Nephron (organoid): Measurements from ENCODE around the gene HPF1.

Source experiments
- H3K27ac Mint-ChIP-seq, 3 experiments: 2 replicates each; pipeline ENCODE4 v1.8.0; 2020; ENCODE audit warnings: mixed read lengths in 3 of 3, mild to moderate bottlenecking in 2 of 3, moderate library complexity in 1 of 3
- H3K27me3 Mint-ChIP-seq: 2 replicates; pipeline ENCODE4 v1.8.0; 2021; ENCODE audit warnings: low read depth, mild to moderate bottlenecking, moderate library complexity, mixed read lengths
- H3K36me3 Mint-ChIP-seq: 2 replicates; pipeline ENCODE4 v1.8.0; 2020; ENCODE audit warnings: low read depth, mixed read lengths
- H3K4me1 Mint-ChIP-seq: 2 replicates; pipeline ENCODE4 v1.8.0; 2020; ENCODE audit warnings: mixed read lengths
- H3K4me3 Mint-ChIP-seq, 3 experiments: 2 replicates each; pipeline ENCODE4 v1.8.0; 2020; ENCODE audit warnings: mild to moderate bottlenecking in 3 of 3, mixed read lengths in 3 of 3, moderate library complexity in 2 of 3
- H3K9me3 Mint-ChIP-seq: 2 replicates; pipeline ENCODE4 v1.8.0; 2020; ENCODE audit warnings: mixed read lengths
- CTCF ChIP-seq, 3 experiments: fragments of 200-600 bp; sonication (generic); IDR thresholded peaks; one replicate each; pipeline ENCODE4 v1.5.0; 2021; ENCODE audit warnings: antibody characterized with exemption in 3 of 3; ENCODE audit not compliant: unreplicated experiment in 3 of 3

Gene HPF1

GRCh38 chr4:169707958-169708643, 49.6 kb downstream of the HPF1 start:
- peaks cover 38% of the 10 kb centered on the region for H3K36me3 Mint-ChIP-seq
- H3K9me3 Mint-ChIP-seq, result no peaks in the 10 kb centered on the region
- H3K27me3 Mint-ChIP-seq, result no peaks in the 10 kb centered on the region
- H3K4me3 Mint-ChIP-seq, result no peak overlapping the region
- H3K4me1 Mint-ChIP-seq, result no peaks in the 10 kb centered on the region
- H3K27ac Mint-ChIP-seq, result no peak overlapping the region
- no peak for TF ChIP-seq CTCF (IDR thresholded peaks at IDR 0.05; ENCODE audit: unreplicated experiment in 3 of 3)

DNA sequence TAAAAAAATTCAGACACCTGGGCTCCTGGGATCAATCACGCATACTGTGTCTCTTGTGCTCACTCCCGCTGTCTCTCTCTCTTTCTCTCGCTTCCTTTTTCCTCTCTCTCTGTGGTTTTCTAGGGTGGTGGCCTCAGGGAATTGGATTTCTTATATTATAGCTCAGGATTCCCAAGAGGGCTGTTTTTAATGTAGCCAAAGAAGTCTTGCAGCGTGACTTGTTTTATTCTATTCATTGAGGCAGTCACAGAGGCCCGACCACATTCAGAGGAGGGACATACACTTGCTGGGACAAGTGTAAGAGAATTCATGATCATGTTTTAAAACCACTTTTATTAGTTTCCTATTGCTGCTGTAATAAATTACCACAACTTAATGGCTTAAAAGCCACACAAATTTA, 59.4 kb downstream of the HPF1 start:
- no peaks in the 10 kb centered on the region for H3K4me1 Mint-ChIP-seq
- H3K36me3 Mint-ChIP-seq, result peaks cover 70% of the 10 kb centered on the region
- H3K27ac Mint-ChIP-seq, result no peak overlapping the region
- H3K4me3 Mint-ChIP-seq, result no peak overlapping the region
- TF ChIP-seq CTCF (IDR thresholded peaks at IDR 0.05; ENCODE audit: unreplicated experiment in 3 of 3), result no peak
- H3K27me3 Mint-ChIP-seq, result no peaks in the 10 kb centered on the region
- H3K9me3 Mint-ChIP-seq, result peaks cover 7% of the 10 kb centered on the region

DNA sequence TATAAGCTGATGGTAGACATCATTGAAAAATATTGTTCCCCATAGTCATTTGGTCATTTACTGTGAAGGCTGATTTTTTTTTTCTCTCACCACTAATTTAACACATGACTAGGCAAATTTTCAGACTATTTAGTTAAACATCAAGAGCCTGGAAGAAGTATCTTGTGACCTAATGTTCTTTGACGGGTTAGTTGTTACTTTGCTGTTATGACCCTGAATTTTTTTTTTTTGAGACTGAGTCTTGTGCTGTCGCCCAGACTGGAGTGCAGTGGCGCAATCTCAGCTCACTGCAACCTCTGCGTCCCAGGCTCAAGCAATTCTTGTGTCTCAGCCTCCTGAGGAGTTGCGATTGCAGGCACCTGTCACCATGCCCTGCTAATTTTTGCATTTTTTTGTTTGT, 67.0 kb downstream of the HPF1 start:
- Mint-ChIP-seq H3K9me3 (no peaks in the 10 kb centered on the region), H3K36me3 (peaks cover 50% of the 10 kb centered on the region), H3K27me3 (no peaks in the 10 kb centered on the region), H3K4me1 (no peaks in the 10 kb centered on the region), H3K27ac (peak overlapping the region in 1 of 3 experiments; percentile 46), H3K4me3 (no peak overlapping the region)
- TF ChIP-seq CTCF (IDR thresholded peaks at IDR 0.05; ENCODE audit: unreplicated experiment in 3 of 3), result no peak

DNA sequence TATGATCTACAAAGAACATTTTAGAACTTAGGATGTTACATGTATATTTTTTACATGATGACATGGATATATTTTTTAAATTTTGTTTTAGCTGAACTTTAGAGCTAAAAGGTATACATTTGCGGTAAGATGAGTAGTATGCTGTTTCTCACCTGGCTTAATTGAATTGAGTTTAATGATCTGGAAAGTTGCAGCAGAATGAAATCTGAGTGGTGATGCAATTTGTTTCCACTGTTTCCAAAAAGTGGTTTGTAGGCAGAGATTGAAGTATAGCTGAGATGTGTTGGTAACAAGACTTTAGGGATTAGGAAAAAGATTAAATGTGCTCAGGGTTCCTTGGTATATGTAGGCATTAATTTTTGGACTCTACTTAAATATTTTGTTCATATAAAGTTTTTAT, 68.1 kb downstream of the HPF1 start:
- Mint-ChIP-seq H3K36me3 (peaks cover 48% of the 10 kb centered on the region), H3K27ac (peak overlapping the region in 1 of 3 experiments; percentile 26), H3K4me1 (no peaks in the 10 kb centered on the region), H3K4me3 (no peak overlapping the region), H3K9me3 (no peaks in the 10 kb centered on the region), H3K27me3 (no peaks in the 10 kb centered on the region)
- TF ChIP-seq CTCF (IDR thresholded peaks at IDR 0.05; ENCODE audit: unreplicated experiment in 3 of 3), result no peak

- TF ChIP-seq CTCF (IDR thresholded peaks at IDR 0.05; ENCODE audit: unreplicated experiment in 3 of 3), result no peak
- H3K27ac Mint-ChIP-seq, result no peak overlapping the region
- no peak overlapping the region for H3K4me3 Mint-ChIP-seq
- peaks cover 48% of the 10 kb centered on the region for H3K36me3 Mint-ChIP-seq
- peaks cover 8% of the 10 kb centered on the region for H3K9me3 Mint-ChIP-seq
- H3K27me3 Mint-ChIP-seq, result no peaks in the 10 kb centered on the region
- no peaks in the 10 kb centered on the region for H3K4me1 Mint-ChIP-seq
Measured at GRCh38 chr4:169682372-169683047, 75.2 kb downstream of the HPF1 start.
